Gastroesophageal sphincter (tissue), 4 donors: Measurements from ENCODE around the gene IL4I1. TPM values are rescaled to one million over a fixed set of nuclear protein-coding genes. Genes with fewer than 3 reads are reported as not detected.
"Not testable (repeated sequence)": the region's sequence is repeated elsewhere in the genome, so short reads cannot be mapped to it uniquely, and the experiment has no call there.

Source experiments
- ATAC-seq: fragments of 150-250 bp; one replicate; pipeline ENCODE4 v1.9.1; 2016; ENCODE audit warnings: mild to moderate bottlenecking, moderate library complexity
- H3K27ac ChIP-seq, 4 donors: fragments of 200-600 bp; sonication (generic) in 3 of 4; 1 replicate in 3 of 4; 2 replicates in 1 of 4; pipeline ENCODE4 v1.5.1; 2016 to 2019
- H3K27me3 ChIP-seq: fragments of 200-600 bp; sonication (generic); one replicate; pipeline ENCODE4 v1.5.1; 2019
- H3K36me3 ChIP-seq, 2 donors: fragments of 200-600 bp; sonication (generic); one replicate each; pipeline ENCODE4 v1.5.1; 2019; ENCODE audit warnings: control low read depth in 1 of 2
- H3K4me1 ChIP-seq, 3 donors: fragments of 200-600 bp; sonication (generic); 1 replicate in 2 of 3; 2 replicates in 1 of 3; pipeline ENCODE4 v1.5.1; 2016 to 2019; ENCODE audit warnings: control low read depth in 2 of 3
- H3K4me3 ChIP-seq, 2 donors: fragments of 200-600 bp; sonication (generic); one replicate each; pipeline ENCODE4 v1.5.1; 2019; ENCODE audit warnings: mild to moderate bottlenecking in 1 of 2, moderate library complexity in 1 of 2
- H3K9me3 ChIP-seq, 3 donors: fragments of 200-600 bp; sonication (generic); one replicate each; pipeline ENCODE4 v1.5.1; 2017 to 2019; ENCODE audit warnings: control low read depth in 2 of 3
- CTCF ChIP-seq, 4 experiments: fragments of 200-600 bp in 2 of 4; fragments of 450-650 bp in 2 of 4; sonication (generic) in 1 of 4; IDR thresholded peaks; one replicate each; pipeline ENCODE4 v1.5.1; 2017 to 2019; ENCODE audit warnings: antibody characterized with exemption in 4 of 4, mild to moderate bottlenecking in 2 of 4, moderate library complexity in 2 of 4
- EP300 ChIP-seq: sonication (generic); formaldehyde crosslinking; IDR thresholded peaks from one replicate; pipeline ENCODE4 v1.6.1; 2017; ENCODE audit warnings: antibody characterized with exemption, mild to moderate bottlenecking
- POLR2A ChIP-seq, 2 donors: fragments of 450-650 bp; IDR thresholded peaks; one replicate each; pipeline ENCODE4 v1.6.1; 2017; ENCODE audit warnings: antibody characterized with exemption in 2 of 2, mild to moderate bottlenecking in 2 of 2, moderate library complexity in 1 of 2
- POLR2AphosphoS5 ChIP-seq: sonication (generic); formaldehyde crosslinking; IDR thresholded peaks from one replicate; pipeline ENCODE4 v1.6.1; 2017; ENCODE audit warnings: antibody characterized with exemption
- WGBS, 2 donors: methylation state at CpG; one replicate each; pipeline ENCODE4 v1.1.5; 2018; ENCODE audit warnings: low coverage in 1 of 2; 5-methylcytosine and 5-hydroxymethylcytosine counted together
- total RNA-seq, 4 donors: library from RNA; depleted of rRNA; stranded (reverse); fragments of >200 nt; gene quantifications; one replicate each; pipeline ENCODE4 v1.1.0, GENCODE V29; 2016

Gene IL4I1
- 1 to 10 TPM in 1 of 4 donors, under 1 TPM in 1, not detected in 2; 0.39 to 1.2 TPM for total RNA-seq

DNA sequence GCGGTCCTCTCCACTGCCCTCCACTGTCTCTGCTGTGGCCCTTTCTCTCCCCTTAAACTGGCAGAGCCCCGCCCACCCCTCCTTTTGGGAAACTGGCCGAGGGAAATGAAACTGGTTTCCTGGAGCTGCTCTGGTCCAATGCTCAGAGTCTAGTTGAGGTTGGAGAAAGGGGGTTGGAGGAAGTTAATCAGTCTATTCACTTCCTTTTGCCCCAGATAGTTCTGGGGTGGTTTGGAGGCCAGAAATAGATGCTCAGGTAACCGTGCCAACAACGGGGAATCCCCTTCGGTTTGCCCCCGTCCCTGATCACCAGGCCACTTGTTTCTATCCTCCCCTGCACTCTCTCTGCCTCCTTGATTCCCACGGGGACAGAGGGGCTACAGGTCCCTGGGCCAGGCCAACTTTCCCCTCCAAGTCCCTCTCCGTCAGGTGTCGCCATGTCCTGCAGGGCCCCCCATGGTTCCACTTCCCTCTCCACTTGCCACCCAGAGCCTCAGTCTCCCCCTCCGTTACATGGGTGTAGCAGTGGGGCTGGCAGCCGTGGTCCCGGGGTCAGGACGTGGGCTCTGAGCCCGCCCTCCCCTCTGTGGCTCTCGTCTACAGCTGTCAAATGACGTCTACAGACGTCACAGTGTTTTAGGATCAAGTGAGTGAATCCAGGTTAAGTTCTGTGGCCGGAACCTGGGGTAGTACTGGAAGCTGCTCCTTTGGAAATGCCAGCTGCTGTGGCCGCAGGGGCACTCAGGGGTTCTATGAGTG lies at the start of gene IL4I1:
Gene IL4I1, minus strand, starts transcription at position 25 of the 759 bp plus-strand sequence. CDS start 727 bp downstream, outside the sequence.
- Histone ChIP-seq H3K9me3 (no peaks in the 10 kb centered on the region), H3K4me3 (no peak within 1 kb of the TSS), H3K27me3 (peaks cover 9% of the 10 kb centered on the region), H3K36me3 (no peaks in the 10 kb centered on the region), H3K4me1 (peaks cover 0 to 17% (median 0%) of the 10 kb centered on the region in 3 donors), H3K27ac (peak within 1 kb of the TSS in 3 of 4 donors; percentile 26 to 66 (median 43))
- no peak for TF ChIP-seq EP300
- no peak for TF ChIP-seq CTCF (IDR thresholded peaks at IDR 0.05)
- no peak for TF ChIP-seq POLR2AphosphoS5
- TF ChIP-seq POLR2A (IDR thresholded peaks at IDR 0.05), result no peak
- ATAC-seq, result peak; percentile 24
- 27 to 30% methylated on average over 9 of the region's 20 CpGs for WGBS, 2 donors

DNA sequence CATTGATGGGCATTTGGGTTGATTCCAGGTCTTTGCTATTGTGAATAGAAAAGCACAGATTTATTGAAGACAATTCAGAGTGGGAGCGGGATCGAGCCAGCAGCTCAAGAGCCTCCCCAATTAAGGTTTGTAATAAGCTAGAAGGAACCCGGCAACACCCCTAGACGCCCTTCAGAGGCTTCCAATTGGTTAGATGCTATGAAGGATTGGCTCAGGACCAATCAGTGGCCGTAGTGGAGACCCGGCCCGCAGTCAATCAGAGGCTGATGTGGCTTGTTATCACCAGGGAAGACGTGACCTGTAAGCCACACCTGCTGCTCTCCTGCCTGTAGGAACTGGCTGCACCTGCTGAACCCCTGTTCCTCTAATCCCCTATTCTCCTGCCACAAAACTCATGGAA lies 49.7 kb upstream of the IL4I1 start:
- WGBS, 2 donors, result 89 to 93% methylated on average over 2 to 3 of the region's 8 CpGs
- no peaks in the 10 kb centered on the region for H3K36me3 ChIP-seq
- no peak for ATAC-seq
- no peak overlapping the region for H3K4me3 ChIP-seq
- no peak overlapping the region for H3K27ac ChIP-seq
- H3K27me3 ChIP-seq, result peaks cover 43% of the 10 kb centered on the region
- no peaks in the 10 kb centered on the region for H3K9me3 ChIP-seq
- no peaks in the 10 kb centered on the region for H3K4me1 ChIP-seq
- TF ChIP-seq CTCF (IDR thresholded peaks at IDR 0.05), result no peak

DNA sequence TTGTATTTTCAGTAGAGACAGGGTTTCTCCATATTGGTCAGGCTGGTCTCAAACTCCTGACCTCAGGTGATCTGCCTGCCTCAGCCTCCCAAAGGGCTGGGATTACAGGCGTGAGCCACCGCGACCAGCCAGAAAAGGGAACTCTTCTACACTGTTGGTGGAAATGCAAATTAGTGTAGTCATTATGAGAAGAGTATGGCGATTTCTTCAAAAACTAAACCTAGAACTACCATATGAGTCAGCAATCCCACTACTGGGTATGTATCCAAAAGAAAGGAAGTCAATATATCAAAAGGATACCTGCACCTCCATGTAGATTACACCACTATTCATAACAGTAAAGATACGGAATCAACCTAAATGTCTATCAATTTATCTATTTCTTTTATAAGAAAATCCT lies 47.9 kb upstream of the IL4I1 start:
- H3K4me3 ChIP-seq, ATAC-seq, H3K4me1 ChIP-seq, H3K36me3 ChIP-seq, H3K9me3 ChIP-seq, H3K27ac ChIP-seq: not testable (repeated sequence)
- peaks cover 32% of the 10 kb centered on the region for H3K27me3 ChIP-seq
- WGBS, 2 donors, result 53 to 80% methylated on average over 2 to 4 of the region's 5 CpGs

GRCh38 chr19:49940482-49940791 lies 43.8 kb upstream of the IL4I1 start:
- peaks cover 0 to 9% (median 6%) of the 10 kb centered on the region in 3 donors for H3K4me1 ChIP-seq
- no peak for TF ChIP-seq POLR2AphosphoS5
- no peak for TF ChIP-seq CTCF (IDR thresholded peaks at IDR 0.05)
- H3K9me3 ChIP-seq, result no peaks in the 10 kb centered on the region
- H3K36me3 ChIP-seq, result no peaks in the 10 kb centered on the region
- peaks cover 19% of the 10 kb centered on the region for H3K27me3 ChIP-seq
- no peak for ATAC-seq
- H3K4me3 ChIP-seq, result no peak overlapping the region
- no peak overlapping the region for H3K27ac ChIP-seq
- WGBS, 2 donors, result 74 to 79% methylated on average over 3 to 5 of the region's 5 CpGs

DNA sequence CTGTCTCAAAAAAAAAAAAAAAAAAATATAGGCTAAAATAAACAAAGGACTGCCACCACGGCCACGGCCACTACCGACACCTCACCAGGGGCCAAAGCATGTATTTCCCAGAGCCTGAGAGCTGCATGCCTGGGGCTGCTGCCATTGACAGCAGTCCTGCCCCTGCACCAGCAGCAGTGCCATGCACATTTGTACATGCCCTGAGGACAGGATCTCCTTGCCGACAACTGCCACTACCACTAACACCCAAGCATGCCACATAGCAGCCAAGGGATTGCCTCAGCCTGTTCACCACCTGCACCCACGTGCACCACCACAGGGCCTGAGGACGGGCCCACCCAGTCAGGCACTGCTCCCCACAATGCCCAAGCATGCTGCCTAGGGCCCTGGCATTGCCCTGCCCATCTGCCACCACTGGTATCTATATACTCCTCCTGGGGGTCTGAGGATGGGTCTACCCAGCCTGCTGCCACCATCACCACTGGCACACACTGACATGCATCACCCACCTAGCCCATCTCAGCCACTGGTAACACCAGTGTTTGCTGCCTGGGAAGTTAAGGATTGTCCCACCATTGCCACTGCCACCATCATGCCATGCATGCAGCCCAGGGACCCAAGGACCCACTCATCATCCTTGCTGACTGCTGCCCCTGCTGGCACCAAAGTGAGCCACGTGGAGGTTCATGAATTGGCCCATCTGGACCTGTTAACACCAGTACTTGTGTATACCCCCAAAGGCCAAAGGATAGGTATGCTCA lies 43.2 kb upstream of the IL4I1 start:
- H3K9me3 ChIP-seq, result no peaks in the 10 kb centered on the region
- H3K4me1 ChIP-seq, result peaks cover 0 to 9% (median 6%) of the 10 kb centered on the region in 3 donors
- H3K27ac ChIP-seq, result no peak overlapping the region
- H3K27me3 ChIP-seq, result peaks cover 19% of the 10 kb centered on the region
- H3K4me3 ChIP-seq, result no peak overlapping the region
- H3K36me3 ChIP-seq, result no peaks in the 10 kb centered on the region
- WGBS, 2 donors, result 44% methylated on average over 5 of the region's 7 CpGs; no CpG with 5 or more reads in 1 of the 2 donors
- ATAC-seq, result no peak
- TF ChIP-seq POLR2AphosphoS5, result no peak
- TF ChIP-seq POLR2A (IDR thresholded peaks at IDR 0.05), result no peak
- TF ChIP-seq CTCF (IDR thresholded peaks at IDR 0.05), result no peak
- TF ChIP-seq EP300, result no peak
